ENCODE data around the gene XRRA1. TPM values are rescaled to one million over a fixed set of nuclear protein-coding genes. Genes with fewer than 3 reads are reported as not detected.

XRRA1 gene
- total and polyA plus RNA-seq, 2 of the 4 experiments (the other 2 are of a cell fraction): 5.4 to 6.3 TPM

DNA sequence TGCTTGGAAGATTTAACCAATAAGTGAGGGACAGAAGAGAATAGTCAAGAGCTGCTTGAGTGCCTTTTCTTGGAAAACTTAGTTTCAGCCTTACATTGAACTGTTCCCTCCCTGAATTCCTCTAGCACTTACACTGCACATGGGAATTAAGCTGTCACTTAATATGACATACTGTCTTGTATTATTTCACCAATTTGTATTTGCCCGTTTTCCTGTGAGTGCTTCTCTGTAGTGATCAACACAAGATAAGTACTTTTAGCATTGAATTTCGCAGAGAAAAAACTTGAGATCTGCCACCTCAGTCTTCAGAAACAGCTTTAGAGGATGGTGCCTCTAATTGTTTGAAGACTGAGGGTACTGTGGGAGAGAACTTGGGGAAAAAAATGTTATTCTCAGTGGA, 3.9 kb upstream of the XRRA1 start:
- Histone ChIP-seq H4K20me1 (ENCODE audit: insufficient read depth, low read length) (peaks cover 60% of the 10 kb centered on the region), H3K79me1 (ENCODE audit: low read depth in 1 of 2, low read length in 2 of 2) (peaks cover 15 to 64% of the 10 kb centered on the region in 2 experiments; a peak in 3 of 4 replicates)

More for the DNA sequence above, 3.9 kb upstream of the XRRA1 start:
- CTCF ChIA-PET: no interaction called here
- no peak overlapping the region for H4K8ac ChIP-seq (ENCODE audit: low read depth in 2 of 2, low read length in 2 of 2)
- H2AK5ac ChIP-seq (ENCODE audit: low read depth, low read length): no peak overlapping the region
- no peak overlapping the region for H4K91ac ChIP-seq (ENCODE audit: insufficient read depth, low read depth, low read length)
- no TSS peak for BruUV-seq (replicated peaks)
- in situ Hi-C loops (cut with MboI; ENCODE audit: low sequenced_read_pairs): no loop called here
- no CpG with 5 or more reads among the region's 2 CpGs for WGBS, 2 experiments (ENCODE audit: extremely low coverage in 2 of 2, insufficient read length in 1 of 2)
- peaks cover 4% of the 10 kb centered on the region; the same call in 1 of the 2 replicates for H3K36me3 ChIP-seq (ENCODE audit: control insufficient read depth, insufficient read depth, low read length)
- H3K4me3 ChIP-seq (ENCODE audit: insufficient read depth, low read depth, low read length): no peak overlapping the region
- H2BK15ac ChIP-seq (ENCODE audit: low read depth, low read length): no peak overlapping the region
- H2BK5ac ChIP-seq (ENCODE audit: low read depth, low read length, poor library complexity, severe bottlenecking): no peak overlapping the region
- TF ChIP-seq, protein P1, sequence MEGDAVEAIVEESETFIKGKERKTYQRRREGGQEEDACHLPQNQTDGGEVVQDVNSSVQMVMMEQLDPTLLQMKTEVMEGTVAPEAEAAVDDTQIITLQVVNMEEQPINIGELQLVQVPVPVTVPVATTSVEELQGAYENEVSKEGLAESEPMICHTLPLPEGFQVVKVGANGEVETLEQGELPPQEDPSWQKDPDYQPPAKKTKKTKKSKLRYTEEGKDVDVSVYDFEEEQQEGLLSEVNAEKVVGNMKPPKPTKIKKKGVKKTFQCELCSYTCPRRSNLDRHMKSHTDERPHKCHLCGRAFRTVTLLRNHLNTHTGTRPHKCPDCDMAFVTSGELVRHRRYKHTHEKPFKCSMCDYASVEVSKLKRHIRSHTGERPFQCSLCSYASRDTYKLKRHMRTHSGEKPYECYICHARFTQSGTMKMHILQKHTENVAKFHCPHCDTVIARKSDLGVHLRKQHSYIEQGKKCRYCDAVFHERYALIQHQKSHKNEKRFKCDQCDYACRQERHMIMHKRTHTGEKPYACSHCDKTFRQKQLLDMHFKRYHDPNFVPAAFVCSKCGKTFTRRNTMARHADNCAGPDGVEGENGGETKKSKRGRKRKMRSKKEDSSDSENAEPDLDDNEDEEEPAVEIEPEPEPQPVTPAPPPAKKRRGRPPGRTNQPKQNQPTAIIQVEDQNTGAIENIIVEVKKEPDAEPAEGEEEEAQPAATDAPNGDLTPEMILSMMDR (conservative IDR thresholded peaks at IDR 0.05; ENCODE audit: low read depth, low read length): no peak
- TF ChIP-seq CHD1 (IDR thresholded peaks at IDR 0.05; ENCODE audit: low read depth, low read length) (no peak), BHLHE40 (IDR thresholded peaks at IDR 0.05; ENCODE audit: low read depth, low read length) (no peak), POLR2A (IDR thresholded peaks at IDR 0.05; ENCODE audit: low read depth, low read length) (no peak), CEBPB (IDR thresholded peaks at IDR 0.05; ENCODE audit: low read depth, low read length) (no peak), SMC3 (IDR thresholded peaks at IDR 0.05; ENCODE audit: low read depth, low read length) (no peak), MXI1 (IDR thresholded peaks at IDR 0.05; ENCODE audit: borderline replicate concordance, low read depth, low read length) (no peak), USF2 (IDR thresholded peaks at IDR 0.05; ENCODE audit: low read depth, low read length) (no peak)
- peaks cover 11% of the 10 kb centered on the region for H3K9me1 ChIP-seq (ENCODE audit: insufficient read depth, low read length)
- POLR2A ChIA-PET (ENCODE audit: unreplicated experiment): interaction anchor here (0.6 kb wide), 1 partner anchor 11 kb away, joined by 3 read pairs; no protein-coding TSS in a partner anchor
- no peak overlapping the region for H3K14ac ChIP-seq (replicated peaks; ENCODE audit: low read depth, low read length)
- peaks cover 8% of the 10 kb centered on the region for H3K4me1 ChIP-seq (ENCODE audit: control insufficient read depth, insufficient read depth, low read length)
- H3K9ac ChIP-seq (ENCODE audit: low read depth, low read length): no peak overlapping the region
- H3K56ac ChIP-seq (ENCODE audit: extremely low read depth, insufficient read depth, low read length): no peak overlapping the region
- no peaks in the 10 kb centered on the region for H3K27me3 ChIP-seq (ENCODE audit: control insufficient read depth, insufficient read depth, low read length)
- DNase-seq: no peak
- no peak overlapping the region for H3K18ac ChIP-seq (ENCODE audit: low read depth, low read length)
- no peak overlapping the region for H2AFZ ChIP-seq (replicated peaks; ENCODE audit: low read length, poor library complexity)
- H3K9me3 ChIP-seq (ENCODE audit: control insufficient read depth, insufficient read depth, low read length): no peaks in the 10 kb centered on the region
- intact Hi-C loops (cut with micrococcal nuclease): no loop called here
- H2AK9ac ChIP-seq (replicated peaks; ENCODE audit: low read depth, low read length, poor library complexity): no peak overlapping the region
- dilution Hi-C loops (cut with HindIII; ENCODE audit: low sequenced_read_pairs, unreplicated experiment): no loop called here
- H3K4ac ChIP-seq (ENCODE audit: low read depth, low read length): no peak overlapping the region
- no peak overlapping the region for H3K4me2 ChIP-seq (ENCODE audit: low read depth, low read length)
- no peak for ATAC-seq (ENCODE audit: low read depth)
- H2BK120ac ChIP-seq (ENCODE audit: low read depth, low read length): no peak overlapping the region
- H3K27ac ChIP-seq (ENCODE audit: insufficient read depth, low read length): no peak overlapping the region
- no peak overlapping the region for H3K23ac ChIP-seq (ENCODE audit: low read depth, low read length)
- no peak overlapping the region for H2BK20ac ChIP-seq (ENCODE audit: low read depth, low read length)
- H4K5ac ChIP-seq (ENCODE audit: low read depth, low read length): no peak overlapping the region
